CMK (cell line): ENCODE data around the gene C1orf141.
"Not testable (repeated sequence)": the region's sequence is repeated elsewhere in the genome, so short reads cannot be mapped to it uniquely, and the experiment has no call there.

Experiments
- DNase-seq: peaks from one replicate; pipeline ENCODE4 v3.0.0-alpha.2; 2010; ENCODE audit warnings: low read depth

The C1orf141 gene

GRCh38 chr1:67142931-67143330, 8.2 kb upstream of the C1orf141 start:
- no peak for DNase-seq

- DNase-seq: not testable (repeated sequence)
Observed at GRCh38 chr1:67141832-67142231, 7.1 kb upstream of the C1orf141 start.

- no peak for DNase-seq
Observed at GRCh38 chr1:67140460-67140859, 5.7 kb upstream of the C1orf141 start.

GRCh38 chr1:67138813-67139499, 4.2 kb upstream of the C1orf141 start:
- no peak for DNase-seq

GRCh38 chr1:67137307-67137753, 2.6 kb upstream of the C1orf141 start:
- no peak for DNase-seq

- no peak for DNase-seq
Observed at GRCh38 chr1:67135354-67135753, 584 bp upstream of the C1orf141 start.

GRCh38 chr1:67133177-67133576, 1.6 kb downstream of the C1orf141 start:
- no peak for DNase-seq

- DNase-seq: no peak
Observed at GRCh38 chr1:67130673-67131072, 4.1 kb downstream of the C1orf141 start.

GRCh38 chr1:67126974-67127373, 7.8 kb downstream of the C1orf141 start:
- DNase-seq: no peak

GRCh38 chr1:67126111-67126746, 8.5 kb downstream of the C1orf141 start:
- no peak for DNase-seq

- DNase-seq: no peak
Observed at GRCh38 chr1:67124455-67124854, 10.3 kb downstream of the C1orf141 start.

GRCh38 chr1:67120855-67121619, 13.7 kb downstream of the C1orf141 start:
- no peak for DNase-seq

GRCh38 chr1:67118646-67119045, 16.1 kb downstream of the C1orf141 start:
- no peak for DNase-seq

- DNase-seq: no peak
Observed at GRCh38 chr1:67118191-67118590, 16.6 kb downstream of the C1orf141 start.

- DNase-seq: no peak
Observed at GRCh38 chr1:67114162-67114561, 20.6 kb downstream of the C1orf141 start.

GRCh38 chr1:67110352-67110751, 24.4 kb downstream of the C1orf141 start:
- DNase-seq: no peak

- no peak for DNase-seq
Observed at GRCh38 chr1:67105508-67105907, 29.3 kb downstream of the C1orf141 start.

GRCh38 chr1:67103548-67103947, 31.2 kb downstream of the C1orf141 start:
- DNase-seq: no peak

GRCh38 chr1:67100833-67101232, 33.9 kb downstream of the C1orf141 start:
- DNase-seq: no peak

- no peak for DNase-seq
Observed at GRCh38 chr1:67097305-67097704, 37.5 kb downstream of the C1orf141 start.

- no peak for DNase-seq
Observed at GRCh38 chr1:67094191-67094590, 40.6 kb downstream of the C1orf141 start.

- no peak for DNase-seq
Observed at GRCh38 chr1:67089685-67090208, 45.0 kb downstream of the C1orf141 start.

- no peak for DNase-seq
Observed at GRCh38 chr1:67088440-67088839, 46.3 kb downstream of the C1orf141 start.
